Cardiac fibroblast (primary cell): Measurements from ENCODE around the gene NBEAL1.
"Not testable (repeated sequence)": the region's sequence is repeated elsewhere in the genome, so short reads cannot be mapped to it uniquely, and the experiment has no call there.

Source experiments
- DNase-seq, 2 donors: peaks; one replicate each; pipeline versions ENCODE4 v3.0.0 to v3.0.0-alpha.2; 2010; ENCODE audit warnings: low read depth in 2 of 2
- H3K4me3 ChIP-seq, 2 donors: replicated peaks in 1 of 2; 1 replicate in 1 of 2; 2 replicates in 1 of 2; pipeline ENCODE4 v1.5.1; 2011; ENCODE audit warnings: low read depth in 2 of 2, low read length in 2 of 2, mild to moderate bottlenecking in 2 of 2, moderate library complexity in 1 of 2
- TF ChIP-seq, protein P1 (sequence below): IDR thresholded peaks from one replicate; pipeline ENCODE4 v1.5.1; 2011; ENCODE audit warnings: low read depth, mild to moderate bottlenecking, low read length, inconsistent platforms

NBEAL1 gene

GRCh38 chr2:203062126-203062525 lies 47.5 kb downstream of the NBEAL1 start:
- no peak overlapping the region for H3K4me3 ChIP-seq
- no peak for DNase-seq
- TF ChIP-seq, protein P1, sequence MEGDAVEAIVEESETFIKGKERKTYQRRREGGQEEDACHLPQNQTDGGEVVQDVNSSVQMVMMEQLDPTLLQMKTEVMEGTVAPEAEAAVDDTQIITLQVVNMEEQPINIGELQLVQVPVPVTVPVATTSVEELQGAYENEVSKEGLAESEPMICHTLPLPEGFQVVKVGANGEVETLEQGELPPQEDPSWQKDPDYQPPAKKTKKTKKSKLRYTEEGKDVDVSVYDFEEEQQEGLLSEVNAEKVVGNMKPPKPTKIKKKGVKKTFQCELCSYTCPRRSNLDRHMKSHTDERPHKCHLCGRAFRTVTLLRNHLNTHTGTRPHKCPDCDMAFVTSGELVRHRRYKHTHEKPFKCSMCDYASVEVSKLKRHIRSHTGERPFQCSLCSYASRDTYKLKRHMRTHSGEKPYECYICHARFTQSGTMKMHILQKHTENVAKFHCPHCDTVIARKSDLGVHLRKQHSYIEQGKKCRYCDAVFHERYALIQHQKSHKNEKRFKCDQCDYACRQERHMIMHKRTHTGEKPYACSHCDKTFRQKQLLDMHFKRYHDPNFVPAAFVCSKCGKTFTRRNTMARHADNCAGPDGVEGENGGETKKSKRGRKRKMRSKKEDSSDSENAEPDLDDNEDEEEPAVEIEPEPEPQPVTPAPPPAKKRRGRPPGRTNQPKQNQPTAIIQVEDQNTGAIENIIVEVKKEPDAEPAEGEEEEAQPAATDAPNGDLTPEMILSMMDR, result no peak

DNA sequence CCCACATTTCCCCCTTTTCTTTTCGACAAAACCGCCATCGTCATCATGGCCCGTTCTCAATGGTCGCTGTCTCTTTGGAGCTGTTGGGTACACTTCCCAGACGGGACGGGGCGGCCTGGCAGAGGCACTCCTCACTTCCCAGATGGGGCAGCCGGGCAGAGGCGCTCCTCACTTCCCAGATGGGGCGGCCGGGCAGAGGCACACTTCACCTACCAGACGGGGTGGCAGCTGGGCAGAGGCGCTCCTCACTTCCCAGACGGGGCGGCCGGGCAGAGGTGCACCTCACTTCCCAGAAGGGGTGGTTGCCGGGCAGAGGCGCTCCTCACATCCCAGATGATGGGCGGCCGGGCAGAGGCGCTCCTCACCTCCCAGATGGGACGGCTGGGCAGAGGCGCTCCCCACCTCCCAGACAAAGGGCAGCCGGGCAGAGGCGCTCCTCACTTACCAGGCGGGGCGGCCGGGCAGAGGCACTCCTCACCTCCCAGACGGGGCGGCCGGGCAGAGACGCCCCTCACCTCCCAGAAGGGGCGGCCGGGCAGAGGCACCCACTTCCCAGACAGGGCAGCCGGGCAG lies 51.9 kb downstream of the NBEAL1 start:
- DNase-seq, H3K4me3 ChIP-seq: not testable (repeated sequence)

DNA sequence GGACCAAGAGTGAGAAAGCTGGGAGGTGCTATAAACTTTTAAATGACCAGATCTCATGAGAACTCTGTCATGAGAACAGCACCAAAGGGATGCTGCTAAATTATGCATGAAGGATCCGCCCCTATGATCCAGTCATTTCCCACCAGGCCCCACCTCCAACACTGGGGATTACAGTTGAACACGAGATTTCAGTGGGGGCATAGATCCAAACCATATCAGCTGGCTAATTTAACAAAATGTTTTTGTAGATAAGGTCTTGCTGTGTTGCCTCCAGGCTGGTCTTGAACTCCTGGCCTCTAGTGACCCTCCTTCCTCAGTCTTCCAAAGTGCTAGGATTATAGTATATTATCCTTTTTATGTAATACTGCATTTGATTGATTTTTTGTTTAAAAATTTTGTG lies 56.0 kb downstream of the NBEAL1 start:
- no peak for DNase-seq
- H3K4me3 ChIP-seq, result no peak overlapping the region
- TF ChIP-seq, protein P1, result no peak

DNA sequence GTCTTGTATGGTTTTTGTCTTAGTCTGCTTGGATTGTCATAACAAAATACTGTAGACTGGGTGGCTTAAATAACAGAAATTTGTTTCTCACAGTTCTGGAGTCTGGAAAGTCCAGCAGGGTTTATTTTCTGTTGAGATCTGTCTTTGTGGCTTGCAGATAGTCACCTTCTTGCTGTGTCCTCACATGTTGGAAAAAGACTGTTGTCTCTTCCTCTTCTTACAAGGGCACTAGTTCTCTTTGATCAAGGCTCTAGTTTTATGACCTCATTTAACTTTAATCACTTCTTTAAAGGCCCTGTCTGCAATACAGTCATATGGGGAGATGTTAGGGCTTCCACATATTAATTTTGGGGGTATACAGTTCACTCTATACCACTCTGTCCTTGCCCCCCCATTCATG lies 56.5 kb downstream of the NBEAL1 start:
- DNase-seq, result no peak
- TF ChIP-seq, protein P1, result no peak
- H3K4me3 ChIP-seq, result no peak overlapping the region

DNA sequence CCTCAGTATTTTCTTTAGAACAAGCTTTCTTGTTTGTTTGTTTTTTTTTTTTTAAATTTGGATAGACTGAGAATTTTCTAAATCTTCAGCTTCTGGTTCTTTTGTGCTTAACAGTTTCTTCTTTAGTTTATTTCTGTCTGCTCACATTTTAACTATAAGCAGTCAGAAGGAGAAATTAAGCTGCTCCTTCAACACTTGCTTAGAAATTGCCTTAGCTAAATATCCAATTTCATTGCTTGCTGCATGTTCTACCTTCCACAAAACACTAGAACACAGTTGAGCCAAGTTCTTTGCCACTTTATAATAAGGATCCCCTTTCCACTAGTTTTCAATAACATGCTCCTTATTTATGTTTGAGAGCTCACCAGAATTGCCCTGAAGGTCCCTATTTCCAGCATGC lies 57.7 kb downstream of the NBEAL1 start:
- H3K4me3 ChIP-seq, result no peak overlapping the region
- DNase-seq, result no peak
- TF ChIP-seq, protein P1, result no peak

- no peak overlapping the region for H3K4me3 ChIP-seq
- TF ChIP-seq, protein P1, result no peak
- DNase-seq, result peak; percentile 59 to 64
These were observed 62.8 kb downstream of the NBEAL1 start for GRCh38 chr2:203077451-203077850.

- no peak overlapping the region for H3K4me3 ChIP-seq
- peak in 1 of 2 donors; percentile 6 for DNase-seq
- TF ChIP-seq, protein P1, result no peak
These were observed 65.9 kb downstream of the NBEAL1 start for GRCh38 chr2:203080447-203081045.
